Liver (tissue), 3 donors: Measurements from ENCODE around the gene DLL4.

Experiments
- CTCF ChIP-seq: fragments of 150-350 bp; IDR thresholded peaks from 2 replicates; pipeline ENCODE4 v1.5.1; 2017; ENCODE audit warnings: improper control_type of control experiment, low read depth, low read length; ENCODE audit not compliant: missing input control
- MAX ChIP-seq: IDR thresholded peaks from 2 replicates; pipeline ENCODE4 v1.6.1; 2016; ENCODE audit warnings: antibody characterized with exemption
- RAD21 ChIP-seq, 2 donors: IDR thresholded peaks; 2 replicates each; pipeline ENCODE4 v1.6.1; 2016; ENCODE audit warnings: antibody characterized with exemption in 2 of 2, mild to moderate bottlenecking in 2 of 2
- donor health status: healthy.
- donor health status: healthy.

GRCh38 chr15:40904552-40905201, 24.5 kb upstream of the DLL4 start:
- TF ChIP-seq CTCF (no peak), MAX (no peak), RAD21 (IDR thresholded peaks at IDR 0.05) (no peak)
